Uterus (tissue), 2 donors: ENCODE measurements around the gene AHCYL1.

ENCODE experiments used
- POLR2A ChIP-seq, 2 donors: fragments of 450-650 bp; IDR thresholded peaks; one replicate each; pipeline ENCODE4 v1.6.1; 2016; ENCODE audit warnings: antibody characterized with exemption in 2 of 2, mild to moderate bottlenecking in 1 of 2, moderate library complexity in 1 of 2
- TF ChIP-seq, protein P1 (sequence below), 4 experiments: fragments of 200-600 bp in 2 of 4; fragments of 450-650 bp in 2 of 4; sonication (generic) in 2 of 4; IDR thresholded peaks; one replicate each; pipeline ENCODE4 v1.5.1; 2016 to 2019; ENCODE audit warnings: antibody characterized with exemption in 4 of 4, mild to moderate bottlenecking in 2 of 4, moderate library complexity in 1 of 4

DNA sequence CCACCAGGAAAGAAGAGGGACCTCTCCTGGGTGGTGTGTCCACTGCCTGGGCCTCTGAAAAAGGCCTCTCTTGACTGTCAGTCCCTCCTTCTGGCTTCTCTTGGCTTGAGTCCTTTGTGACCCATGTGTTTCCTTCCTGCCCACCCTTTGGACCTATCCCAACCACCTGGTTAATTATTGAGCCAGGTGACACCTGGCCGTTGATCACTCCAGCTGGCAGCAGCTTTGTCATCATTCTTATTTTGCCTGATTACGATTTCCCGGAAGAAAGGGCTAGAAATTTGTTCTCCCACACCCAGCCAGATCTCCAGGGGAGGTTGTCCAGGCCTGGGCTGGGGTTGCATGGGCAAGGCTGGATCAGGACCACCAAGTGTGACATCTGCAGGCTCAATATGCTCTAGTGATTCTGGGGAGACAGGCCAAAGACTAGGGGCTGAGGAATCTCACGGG lies 49.1 kb upstream of the AHCYL1 start:
- TF ChIP-seq, protein P1, sequence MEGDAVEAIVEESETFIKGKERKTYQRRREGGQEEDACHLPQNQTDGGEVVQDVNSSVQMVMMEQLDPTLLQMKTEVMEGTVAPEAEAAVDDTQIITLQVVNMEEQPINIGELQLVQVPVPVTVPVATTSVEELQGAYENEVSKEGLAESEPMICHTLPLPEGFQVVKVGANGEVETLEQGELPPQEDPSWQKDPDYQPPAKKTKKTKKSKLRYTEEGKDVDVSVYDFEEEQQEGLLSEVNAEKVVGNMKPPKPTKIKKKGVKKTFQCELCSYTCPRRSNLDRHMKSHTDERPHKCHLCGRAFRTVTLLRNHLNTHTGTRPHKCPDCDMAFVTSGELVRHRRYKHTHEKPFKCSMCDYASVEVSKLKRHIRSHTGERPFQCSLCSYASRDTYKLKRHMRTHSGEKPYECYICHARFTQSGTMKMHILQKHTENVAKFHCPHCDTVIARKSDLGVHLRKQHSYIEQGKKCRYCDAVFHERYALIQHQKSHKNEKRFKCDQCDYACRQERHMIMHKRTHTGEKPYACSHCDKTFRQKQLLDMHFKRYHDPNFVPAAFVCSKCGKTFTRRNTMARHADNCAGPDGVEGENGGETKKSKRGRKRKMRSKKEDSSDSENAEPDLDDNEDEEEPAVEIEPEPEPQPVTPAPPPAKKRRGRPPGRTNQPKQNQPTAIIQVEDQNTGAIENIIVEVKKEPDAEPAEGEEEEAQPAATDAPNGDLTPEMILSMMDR (IDR thresholded peaks at IDR 0.05) = no peak
- no peak for TF ChIP-seq POLR2A (IDR thresholded peaks at IDR 0.05)
